ENCODE results near the gene RDH16. TPM values are rescaled to one million over a fixed set of nuclear protein-coding genes. Genes with fewer than 3 reads are reported as not detected.

The RDH16 gene
- total RNA-seq, 1 experiment from 2014 or later: 0.39 TPM

DNA sequence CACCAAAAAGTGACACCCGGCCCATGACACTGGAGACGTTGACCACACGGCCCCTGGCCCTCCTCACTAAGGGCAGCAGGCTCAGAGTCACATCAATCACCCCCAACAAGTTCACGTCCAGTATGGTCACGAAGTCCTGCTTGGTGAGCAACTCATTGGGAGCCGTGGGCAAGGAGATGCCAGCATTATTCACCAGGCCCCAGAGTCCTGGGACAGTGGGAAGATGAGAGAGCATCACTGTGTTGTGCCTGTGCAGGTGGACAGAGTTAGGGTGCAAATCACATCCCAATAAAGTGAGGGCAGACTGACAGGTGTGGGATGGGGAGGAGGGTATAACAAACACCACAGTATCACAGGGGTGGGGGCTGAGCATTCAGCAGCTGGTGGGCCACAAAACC is 2.5 kb downstream of the RDH16 start:
- TF ChIP-seq, protein P1, sequence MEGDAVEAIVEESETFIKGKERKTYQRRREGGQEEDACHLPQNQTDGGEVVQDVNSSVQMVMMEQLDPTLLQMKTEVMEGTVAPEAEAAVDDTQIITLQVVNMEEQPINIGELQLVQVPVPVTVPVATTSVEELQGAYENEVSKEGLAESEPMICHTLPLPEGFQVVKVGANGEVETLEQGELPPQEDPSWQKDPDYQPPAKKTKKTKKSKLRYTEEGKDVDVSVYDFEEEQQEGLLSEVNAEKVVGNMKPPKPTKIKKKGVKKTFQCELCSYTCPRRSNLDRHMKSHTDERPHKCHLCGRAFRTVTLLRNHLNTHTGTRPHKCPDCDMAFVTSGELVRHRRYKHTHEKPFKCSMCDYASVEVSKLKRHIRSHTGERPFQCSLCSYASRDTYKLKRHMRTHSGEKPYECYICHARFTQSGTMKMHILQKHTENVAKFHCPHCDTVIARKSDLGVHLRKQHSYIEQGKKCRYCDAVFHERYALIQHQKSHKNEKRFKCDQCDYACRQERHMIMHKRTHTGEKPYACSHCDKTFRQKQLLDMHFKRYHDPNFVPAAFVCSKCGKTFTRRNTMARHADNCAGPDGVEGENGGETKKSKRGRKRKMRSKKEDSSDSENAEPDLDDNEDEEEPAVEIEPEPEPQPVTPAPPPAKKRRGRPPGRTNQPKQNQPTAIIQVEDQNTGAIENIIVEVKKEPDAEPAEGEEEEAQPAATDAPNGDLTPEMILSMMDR (conservative IDR thresholded peaks at IDR 0.05): no peak
- no CpG with 5 or more reads among the region's 6 CpGs for WGBS (ENCODE audit: extremely low coverage, insufficient read length, low lambda C conversion rate)
- Mint-ChIP-seq H3K27ac (no peak overlapping the region), H3K4me3 (no peak overlapping the region), H3K9me3 (peaks cover 29 to 36% of the 10 kb centered on the region in 2 experiments), H3K36me3 (ENCODE audit: insufficient read depth in 1 of 3, low read depth in 3 of 3) (peaks cover 0 to 4% (median 0%) of the 10 kb centered on the region in 3 experiments; a peak in 2 of 7 replicates), H3K27me3 (ENCODE audit: low read depth) (peaks cover 22% of the 10 kb centered on the region), H3K4me1 (no peaks in the 10 kb centered on the region)
- Histone ChIP-seq H3K23me2 (ENCODE audit: insufficient read length, low read depth, low read length, poor library complexity, severe bottlenecking) (no peaks in the 10 kb centered on the region), H2AFZ (ENCODE audit: low read length) (no peak overlapping the region), H4K91ac (ENCODE audit: insufficient read length, low read depth, low read length) (no peak overlapping the region), H3K79me1 (ENCODE audit: insufficient read depth, low read depth, low read length, poor library complexity, severe bottlenecking) (no peaks in the 10 kb centered on the region), H3T11ph (ENCODE audit: low read length) (no peak overlapping the region), H4K20me1 (ENCODE audit: control insufficient read depth, insufficient read depth, insufficient read length) (no peaks in the 10 kb centered on the region), H3K18ac (ENCODE audit: insufficient read length, low read depth, low read length) (no peak overlapping the region), H3K4me1 (ENCODE audit: insufficient read depth, low read length) (no peaks in the 10 kb centered on the region), H3K14ac (ENCODE audit: insufficient read depth, low read length) (no peak overlapping the region; the same call in 1 of the 2 replicates), H2AK5ac (ENCODE audit: insufficient read length, low read length) (no peak overlapping the region), H2BK12ac (ENCODE audit: insufficient read length, low read depth, low read length) (no peak overlapping the region), H2BK5ac (ENCODE audit: insufficient read length, low read length) (no peak overlapping the region), H3K23ac (ENCODE audit: insufficient read length, low read depth, low read length) (no peak overlapping the region), H3K4ac (ENCODE audit: low read depth, low read length) (no peak overlapping the region), H2BK120ac (ENCODE audit: low read depth, low read length, poor library complexity, severe bottlenecking) (no peak overlapping the region), H3K79me2 (ENCODE audit: insufficient read depth, low read length) (no peaks in the 10 kb centered on the region; the same call in 1 of the 2 replicates), H3K56ac (ENCODE audit: insufficient read length, low read depth, low read length) (no peak overlapping the region), H4K5ac (ENCODE audit: insufficient read length, low read depth, low read length) (no peak overlapping the region), H3K27ac (ENCODE audit: insufficient read length, low read depth, low read length) (no peak overlapping the region), H3K4me2 (ENCODE audit: insufficient read depth, insufficient read length, low read length) (no peak overlapping the region), H2BK20ac (ENCODE audit: low read depth, low read length, poor library complexity, severe bottlenecking) (no peak overlapping the region), H4K8ac (replicated peaks; ENCODE audit: insufficient read length, low read depth, low read length) (no peak overlapping the region), H3K27me3 (ENCODE audit: insufficient read depth, low read length) (no peaks in the 10 kb centered on the region), H3K9ac (ENCODE audit: extremely low read depth, insufficient read length, low read length) (no peak overlapping the region), H2BK15ac (ENCODE audit: low read depth, low read length) (no peak overlapping the region), H3K9me3 (ENCODE audit: control insufficient read depth, low read depth, low read length) (peaks cover 12% of the 10 kb centered on the region)
- no peak for DNase-seq
